Measurements from ENCODE around the gene AHCYL2.

- no peak for TF ChIP-seq CTCF (IDR thresholded peaks at IDR 0.05; ENCODE audit: low read depth, low read length, poor library complexity, severe bottlenecking)
- no peak for TF ChIP-seq EZH2phosphoT487 (IDR thresholded peaks at IDR 0.05; ENCODE audit: borderline replicate concordance, low read length)
These were observed 38.0 kb upstream of the AHCYL2 start for GRCh38 chr7:129186749-129187260.
